T-cell (primary cell): ENCODE data around the gene COG4. TPM values are rescaled to one million over a fixed set of nuclear protein-coding genes. Genes with fewer than 3 reads are reported as not detected.

Experiments
- ATAC-seq, 4 experiments: fragments of 200-7000 bp in 3 of 4; fragments of 150-1000 bp in 1 of 4; cut with Tn5 transposase; replicated peaks in 1 of 4; 1 replicate in 3 of 4; 2 replicates in 1 of 4; pipeline ENCODE4 v1.10.0; 2021; ENCODE audit warnings: moderate library complexity in 3 of 4, mild to moderate bottlenecking in 2 of 4, moderate number of reproducible peaks in 1 of 4
- CTCF ChIA-PET, 2 donors: fragments of 300-600 bp; sonication (Branson Sonifier 250); formaldehyde crosslinking; loops; one replicate each; lab custom pipeline; 2022; ENCODE audit warnings: antibody characterized with exemption in 2 of 2; lab: Charles Lee
- POLR2A ChIA-PET, 2 donors: fragments of 300-600 bp; sonication (Branson Sonifier 250); formaldehyde crosslinking; loops; one replicate each; lab custom pipeline; 2022; ENCODE audit warnings: antibody characterized with exemption in 2 of 2; lab: Charles Lee
- DNase-seq, 35 experiments: peaks; one replicate each; pipeline versions ENCODE4 v3.0.0 to v3.0.0-alpha.2; 2013 to 2023
- H3K27ac ChIP-seq: one replicate; pipeline ENCODE4 v1.5.1; 2013; ENCODE audit warnings: low read length
- H3K27me3 ChIP-seq, 2 experiments: replicated peaks in 1 of 2; 1 replicate in 1 of 2; 2 replicates in 1 of 2; pipeline versions ENCODE4 v1.6.1 to v1.7.0; 2013; ENCODE audit warnings: low read length in 1 of 2, mixed read lengths in 1 of 2; ENCODE audit not compliant: control insufficient read depth in 2 of 2, insufficient read depth in 2 of 2; ENCODE audit errors: extremely low read depth in 1 of 2
- H3K36me3 ChIP-seq, 2 donors: 1 replicate in 1 of 2; 2 replicates in 1 of 2; pipeline versions ENCODE4 v1.6.1 to v1.7.0; 2013; ENCODE audit warnings: low read length in 1 of 2; ENCODE audit not compliant: control insufficient read depth in 2 of 2, insufficient read depth in 1 of 2; ENCODE audit errors: extremely low read depth in 1 of 2
- H3K4me1 ChIP-seq, 2 experiments: 1 replicate in 1 of 2; 2 replicates in 1 of 2; pipeline versions ENCODE4 v1.6.1 to v1.7.0; 2013; ENCODE audit warnings: low read length in 2 of 2, mixed read lengths in 1 of 2; ENCODE audit not compliant: insufficient read depth in 2 of 2, control insufficient read depth in 1 of 2; ENCODE audit errors: extremely low read depth in 1 of 2
- H3K4me3 ChIP-seq, 2 donors: 1 replicate in 1 of 2; 2 replicates in 1 of 2; pipeline versions ENCODE4 v1.5.1 to v1.7.0; 2013; ENCODE audit warnings: mild to moderate bottlenecking in 2 of 2, low read length in 1 of 2, moderate library complexity in 1 of 2; ENCODE audit not compliant: control insufficient read depth in 1 of 2; ENCODE audit errors: extremely low read depth in 1 of 2
- H3K9me3 ChIP-seq: 2 replicates; pipeline ENCODE4 v1.7.0; 2013
- H3K27ac Mint-ChIP-seq, 2 donors: one replicate each; pipeline ENCODE4 v1.8.0; 2020 to 2021; ENCODE audit warnings: mild to moderate bottlenecking in 2 of 2, mixed read lengths in 2 of 2
- H3K27me3 Mint-ChIP-seq, 2 donors: one replicate each; pipeline ENCODE4 v1.8.0; 2021 to 2022; ENCODE audit warnings: mixed read lengths in 2 of 2
- H3K36me3 Mint-ChIP-seq: one replicate; pipeline ENCODE4 v1.8.0; 2021; ENCODE audit warnings: mixed read lengths
- H3K4me1 Mint-ChIP-seq, 3 donors: one replicate each; pipeline ENCODE4 v1.8.0; 2020 to 2022; ENCODE audit warnings: mixed read lengths in 3 of 3, mild to moderate bottlenecking in 1 of 3
- H3K4me3 Mint-ChIP-seq, 3 donors: one replicate each; pipeline ENCODE4 v1.8.0; 2020 to 2022; ENCODE audit warnings: mild to moderate bottlenecking in 3 of 3, mixed read lengths in 3 of 3, moderate library complexity in 3 of 3
- H3K9me3 Mint-ChIP-seq, 3 donors: one replicate each; pipeline ENCODE4 v1.8.0; 2020 to 2022; ENCODE audit warnings: mixed read lengths in 3 of 3
- WGBS: methylation state at CpG from one replicate; pipeline ENCODE4 v1.1.5; 2013; ENCODE audit warnings: missing lambda C conversion rate; ENCODE audit not compliant: insufficient coverage; 5-methylcytosine and 5-hydroxymethylcytosine counted together
- total RNA-seq, 35 experiments: library from RNA in 6 of 35; stranded (reverse) in 6 of 35; fragments of 120-200 nt in 1 of 35; gene quantifications; one replicate each; pipeline versions ENCODE4 v1.2.1 to v1.2.4 and lab custom pipeline; 2013 to 2026

Gene COG4
- total RNA-seq, 5 donors from 2014 or later (not counting 1 experiment from before 2014, with no cell fraction given), result 49.5 to 70.6 (median 60.6) TPM

GRCh38 chr16:70493802-70494201 lies 29.6 kb downstream of the COG4 start:
- Histone ChIP-seq H3K4me1 (no peaks in the 10 kb centered on the region), H3K4me3 (no peak overlapping the region), H3K27ac (no peak overlapping the region), H3K27me3 (no peaks in the 10 kb centered on the region), H3K9me3 (no peaks in the 10 kb centered on the region), H3K36me3 (peaks cover 21 to 63% of the 10 kb centered on the region in 2 donors)
- 74% methylated on average over 2 of the region's 3 CpGs for WGBS
- Mint-ChIP-seq H3K9me3 (no peaks in the 10 kb centered on the region), H3K4me1 (peaks cover 0 to 7% (median 4%) of the 10 kb centered on the region in 3 donors), H3K27me3 (no peaks in the 10 kb centered on the region), H3K36me3 (peaks cover 45% of the 10 kb centered on the region), H3K4me3 (no peak overlapping the region), H3K27ac (no peak overlapping the region)
- DNase-seq (no peak), ATAC-seq (no peak)
- ChIA-PET POLR2A (no interaction called here), CTCF (no interaction called here)

GRCh38 chr16:70490261-70490660 lies 33.1 kb downstream of the COG4 start:
- Histone ChIP-seq H3K4me3 (no peak overlapping the region), H3K36me3 (peaks cover 25 to 51% of the 10 kb centered on the region in 2 donors), H3K27me3 (no peaks in the 10 kb centered on the region), H3K9me3 (no peaks in the 10 kb centered on the region), H3K4me1 (no peaks in the 10 kb centered on the region), H3K27ac (no peak overlapping the region)
- Mint-ChIP-seq H3K27me3 (no peaks in the 10 kb centered on the region), H3K27ac (no peak overlapping the region), H3K4me3 (no peak overlapping the region), H3K4me1 (peaks cover 0 to 7% (median 4%) of the 10 kb centered on the region in 3 donors), H3K9me3 (no peaks in the 10 kb centered on the region), H3K36me3 (peaks cover 31% of the 10 kb centered on the region)
- POLR2A ChIA-PET, result no interaction called here
- CTCF ChIA-PET, result no interaction called here
- WGBS, result 87% methylated on average over 5 of the region's 6 CpGs
- no peak for ATAC-seq
- DNase-seq, result no peak

- Histone ChIP-seq H3K9me3 (no peaks in the 10 kb centered on the region), H3K27me3 (no peaks in the 10 kb centered on the region), H3K4me1 (no peaks in the 10 kb centered on the region), H3K27ac (no peak overlapping the region), H3K36me3 (peaks cover 37 to 64% of the 10 kb centered on the region in 2 donors), H3K4me3 (no peak overlapping the region)
- H3K36me3 Mint-ChIP-seq, result peaks cover 29% of the 10 kb centered on the region
- no peak for ATAC-seq
- ChIA-PET CTCF (interaction anchor here in 1 of 2 donors (0.7 kb wide), 1 partner anchor 317 kb away, joined by 3 read pairs; no protein-coding TSS in a partner anchor), POLR2A (interaction anchor here (0.6 to 0.8 kb wide), 2 partner anchors 100 to 802 kb away, joined by 3 to 7 read pairs; no protein-coding TSS in a partner anchor)
- no peak for DNase-seq
- WGBS, result no CpG with 5 or more reads among the region's 2 CpGs
- peak overlapping the region in 1 of 2 donors; percentile 48 for H3K27ac Mint-ChIP-seq
- no peaks in the 10 kb centered on the region for H3K27me3 Mint-ChIP-seq
- H3K9me3 Mint-ChIP-seq, result no peaks in the 10 kb centered on the region
- H3K4me3 Mint-ChIP-seq, result no peak overlapping the region
- H3K4me1 Mint-ChIP-seq, result no peaks in the 10 kb centered on the region
Measured at GRCh38 chr16:70484867-70485266, 38.5 kb downstream of the COG4 start.

- Mint-ChIP-seq H3K9me3 (no peaks in the 10 kb centered on the region), H3K4me3 (no peak overlapping the region), H3K36me3 (peaks cover 29% of the 10 kb centered on the region), H3K27ac (peak overlapping the region in 1 of 2 donors; percentile 16), H3K4me1 (peaks cover 0 to 5% (median 2%) of the 10 kb centered on the region in 3 donors), H3K27me3 (no peaks in the 10 kb centered on the region)
- H3K27me3 ChIP-seq, result no peaks in the 10 kb centered on the region
- peaks cover 0 to 8% of the 10 kb centered on the region in 2 experiments for H3K4me1 ChIP-seq
- ChIA-PET POLR2A (no interaction called here), CTCF (interaction anchor here in 1 of 2 donors (0.7 kb wide), 1 partner anchor 11 kb away, joined by 3 read pairs; no protein-coding TSS in a partner anchor)
- H3K36me3 ChIP-seq, result peaks cover 42 to 72% of the 10 kb centered on the region in 2 donors
- WGBS, result 91% methylated on average over 5 of the region's 5 CpGs
- H3K9me3 ChIP-seq, result no peaks in the 10 kb centered on the region
- H3K27ac ChIP-seq, result no peak overlapping the region
- DNase-seq (no peak), ATAC-seq (no peak)
- no peak overlapping the region for H3K4me3 ChIP-seq
Measured at GRCh38 chr16:70483426-70483825, 39.9 kb downstream of the COG4 start.

- CTCF ChIA-PET, result no interaction called here
- Mint-ChIP-seq H3K4me3 (no peak overlapping the region), H3K27ac (no peak overlapping the region), H3K4me1 (peaks cover 0 to 6% (median 2%) of the 10 kb centered on the region in 3 donors), H3K27me3 (no peaks in the 10 kb centered on the region), H3K9me3 (no peaks in the 10 kb centered on the region), H3K36me3 (peaks cover 29% of the 10 kb centered on the region)
- DNase-seq (no peak), ATAC-seq (no peak)
- no peaks in the 10 kb centered on the region for H3K27me3 ChIP-seq
- H3K4me3 ChIP-seq, result no peak overlapping the region
- no peak overlapping the region for H3K27ac ChIP-seq
- no peaks in the 10 kb centered on the region for H3K9me3 ChIP-seq
- H3K4me1 ChIP-seq, result peaks cover 0 to 11% of the 10 kb centered on the region in 2 experiments
- WGBS, result 100% methylated on average over 3 of the region's 5 CpGs
- POLR2A ChIA-PET, result no interaction called here
- peaks cover 37 to 73% of the 10 kb centered on the region in 2 donors for H3K36me3 ChIP-seq
Measured at GRCh38 chr16:70482624-70483023, 40.7 kb downstream of the COG4 start.

GRCh38 chr16:70481929-70482536 lies 41.3 kb downstream of the COG4 start:
- Mint-ChIP-seq H3K4me1 (peaks cover 0 to 6% (median 2%) of the 10 kb centered on the region in 3 donors), H3K36me3 (peaks cover 29% of the 10 kb centered on the region), H3K9me3 (no peaks in the 10 kb centered on the region), H3K27me3 (no peaks in the 10 kb centered on the region), H3K4me3 (no peak overlapping the region), H3K27ac (no peak overlapping the region)
- ChIA-PET CTCF (no interaction called here), POLR2A (interaction anchor here in 1 of 2 donors (0.5 kb wide), 1 partner anchor 655 kb away, joined by 7 read pairs; no protein-coding TSS in a partner anchor)
- 91% methylated on average over 6 of the region's 7 CpGs for WGBS
- Histone ChIP-seq H3K4me3 (no peak overlapping the region), H3K27me3 (no peaks in the 10 kb centered on the region), H3K9me3 (no peaks in the 10 kb centered on the region), H3K36me3 (peaks cover 37 to 70% of the 10 kb centered on the region in 2 donors), H3K4me1 (peaks cover 0 to 11% of the 10 kb centered on the region in 2 experiments), H3K27ac (no peak overlapping the region)
- ATAC-seq, result no peak
- DNase-seq, result no peak
